Fibroblast of skin of scalp (primary cell): Measurements from ENCODE around the gene GRID1.

Experiments used
- DNase-seq: peaks from one replicate; pipeline ENCODE4 v3.0.0-alpha.2; 2013

GRID1 gene

DNA sequence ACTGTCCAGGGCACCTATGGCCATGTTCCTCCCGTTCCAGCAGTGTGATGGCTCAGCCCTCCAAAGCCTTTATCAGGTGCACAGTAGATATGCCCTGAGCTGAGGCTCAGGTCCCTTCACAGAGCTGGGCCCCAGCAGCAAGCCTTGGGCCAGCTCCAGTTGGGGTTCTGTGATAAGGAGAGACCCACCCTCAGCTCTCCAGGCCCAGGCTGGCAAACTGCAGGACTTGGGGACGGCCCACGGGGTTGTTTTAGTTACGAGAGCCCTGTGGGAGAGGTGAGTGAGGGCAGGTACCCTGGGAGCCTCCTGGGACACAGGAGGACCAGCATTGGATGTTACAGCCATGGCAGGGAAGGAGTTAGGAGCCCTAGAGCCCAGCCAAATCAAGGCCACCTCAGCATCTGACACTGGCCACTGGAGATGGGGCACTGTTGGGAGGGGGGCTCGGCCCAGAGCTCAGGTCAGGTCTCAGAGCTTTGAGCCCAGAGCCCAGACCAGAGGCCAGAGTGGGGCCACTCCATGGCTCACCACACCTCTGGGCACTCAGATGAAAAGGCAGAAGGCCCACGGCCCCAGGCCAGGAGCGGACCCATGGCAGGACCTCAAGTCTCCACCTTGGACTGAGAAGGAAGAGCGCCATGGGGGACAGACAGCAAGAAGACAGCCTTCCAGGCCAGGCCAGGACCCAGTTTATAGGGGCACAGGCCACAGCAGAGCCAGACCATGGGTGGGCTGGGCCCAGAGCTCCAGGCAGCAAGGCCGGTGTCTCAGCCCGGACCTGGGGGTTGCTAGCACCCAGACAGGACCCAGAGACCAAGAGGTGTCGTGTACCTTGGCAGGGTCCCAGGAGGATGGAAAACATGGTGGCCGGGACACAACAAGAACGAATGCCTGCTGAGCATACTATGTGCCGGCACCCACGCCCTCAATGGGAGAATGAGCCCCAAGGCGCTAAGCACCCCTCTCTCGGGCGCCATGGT is 12.8 kb downstream of the GRID1 start:
- no peak for DNase-seq

DNA sequence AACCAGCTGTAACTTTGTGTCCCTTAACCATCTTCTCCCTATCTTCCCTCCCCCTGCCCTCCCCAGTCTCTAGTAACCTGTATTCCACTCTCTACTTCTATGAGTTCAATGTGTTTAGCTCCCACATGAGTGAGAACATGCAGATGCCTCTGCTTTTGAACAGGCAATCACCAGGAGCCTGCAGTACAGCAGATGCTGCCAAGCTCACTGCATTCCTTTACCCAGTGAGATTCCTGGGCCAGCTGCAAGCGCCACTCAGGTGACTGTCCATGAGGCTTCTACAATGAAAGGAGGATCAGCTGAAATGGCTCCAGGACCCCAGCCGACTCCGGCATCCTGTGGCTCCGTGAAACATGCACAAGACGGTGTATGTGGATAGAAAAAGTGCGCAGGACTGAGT is 15.7 kb downstream of the GRID1 start:
- DNase-seq, result no peak

DNA sequence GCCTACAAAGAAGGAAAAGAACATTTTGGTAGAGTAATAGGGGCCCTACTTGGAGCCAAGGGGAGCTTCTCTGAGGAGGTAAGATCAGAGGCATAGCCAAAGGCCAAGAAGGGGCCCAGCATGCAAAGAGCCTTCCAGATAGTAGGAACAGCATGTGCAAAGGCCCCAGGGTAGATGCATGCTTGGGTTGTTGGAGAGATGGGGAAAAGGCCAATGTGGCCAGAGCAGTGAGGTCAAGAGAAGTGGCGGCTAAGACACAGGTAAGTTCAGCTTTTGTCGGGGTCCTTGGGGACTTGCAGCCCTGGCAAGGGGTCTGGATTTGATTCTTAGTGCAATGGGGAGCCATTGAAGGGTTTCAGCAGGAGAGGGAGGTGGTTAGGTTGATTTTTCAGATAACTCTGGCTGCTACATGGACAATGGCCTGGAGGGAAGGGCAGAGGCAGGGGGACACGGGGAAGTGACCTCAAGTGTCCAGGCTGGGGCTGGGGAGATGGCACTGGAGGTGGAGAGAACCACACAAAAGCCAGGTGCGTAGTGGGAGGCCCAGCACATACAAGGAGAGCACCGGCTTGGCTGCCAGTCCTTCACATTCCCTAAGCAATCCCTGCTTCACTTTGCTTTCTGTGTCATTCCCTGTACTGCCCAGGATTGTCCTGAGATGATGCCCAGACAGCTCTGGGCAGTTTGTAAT is 16.5 kb downstream of the GRID1 start:
- DNase-seq, result no peak

DNA sequence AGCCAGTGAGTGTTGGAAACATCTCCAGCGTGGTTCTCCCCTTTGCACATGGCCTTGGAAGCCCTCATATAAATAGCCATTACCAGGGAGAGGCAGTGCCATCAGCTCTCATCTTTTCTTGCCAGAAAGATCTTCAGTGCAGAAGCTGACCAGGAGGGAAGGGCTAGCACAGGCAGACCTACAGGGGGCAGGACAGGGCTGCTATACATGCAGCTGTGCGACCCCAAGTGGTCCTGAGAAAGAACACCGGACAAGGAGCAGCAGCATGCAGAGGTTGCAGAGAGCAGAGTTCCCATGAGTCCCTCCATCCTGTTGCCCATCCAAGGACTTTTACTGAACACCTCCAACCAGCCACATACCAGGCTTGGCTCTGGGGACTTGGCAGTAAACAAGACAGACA is 17.1 kb downstream of the GRID1 start:
- peak; percentile 20 for DNase-seq

DNA sequence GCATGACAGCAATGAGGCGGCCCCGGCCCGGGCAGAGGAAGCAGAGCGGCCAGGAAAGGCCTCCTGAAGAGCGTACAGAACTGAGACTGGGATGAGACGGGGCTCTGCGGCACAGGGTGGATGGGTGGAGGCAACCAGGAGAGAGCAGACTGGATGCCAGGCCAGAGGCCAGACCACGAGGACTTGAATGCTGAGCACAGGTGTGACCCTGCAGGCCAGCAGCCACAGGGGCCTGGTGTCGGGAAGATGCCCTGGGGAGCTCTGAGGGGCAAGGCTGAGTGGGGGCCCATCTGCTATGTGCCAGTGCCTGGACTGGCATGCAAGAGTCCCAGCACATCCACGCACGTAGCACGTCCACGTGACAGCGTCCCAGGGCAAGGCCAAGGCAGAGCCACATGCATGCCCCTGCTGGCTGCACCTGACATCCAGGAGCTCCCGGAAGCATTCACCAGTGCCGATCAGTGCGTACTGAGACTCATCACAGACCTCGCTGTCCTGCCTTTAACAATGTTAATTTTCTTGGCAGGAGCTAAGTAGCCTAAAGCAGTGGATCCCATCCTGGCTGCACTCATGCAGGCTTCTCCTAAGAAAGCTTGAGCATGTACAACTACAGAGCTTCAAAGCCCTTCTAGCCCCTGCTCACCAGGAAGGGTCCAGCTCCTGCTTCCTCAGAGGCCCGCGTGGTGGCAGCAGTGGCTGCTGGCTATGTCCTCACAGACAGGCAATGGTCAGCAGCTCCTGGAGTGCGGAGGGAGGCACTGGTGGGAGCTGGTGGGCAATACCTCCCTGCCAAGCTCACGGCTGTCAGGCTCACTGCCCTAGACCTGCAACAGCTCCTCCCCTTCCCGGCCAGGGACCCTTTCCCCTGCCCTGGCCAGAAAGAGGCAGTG is 18.0 kb downstream of the GRID1 start:
- DNase-seq, result no peak

DNA sequence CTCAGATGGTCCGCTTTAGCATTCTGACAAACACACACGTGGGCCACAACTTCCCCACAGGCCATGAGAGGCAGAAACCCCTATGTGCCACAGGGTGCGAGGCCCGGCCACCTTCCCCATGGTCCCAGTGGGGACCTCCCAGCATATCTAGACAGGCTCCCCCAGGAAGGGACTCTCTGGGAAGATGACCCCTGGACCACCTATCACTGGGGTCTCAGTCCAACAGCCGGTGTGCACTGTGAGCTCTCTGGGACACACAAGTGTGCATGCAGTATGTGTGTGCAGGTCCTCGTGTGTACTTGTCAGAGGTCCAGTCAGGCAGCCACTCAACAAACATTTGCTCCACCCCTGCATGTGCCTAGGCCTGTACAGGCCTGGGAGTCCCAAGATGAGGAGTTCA is 18.7 kb downstream of the GRID1 start:
- no peak for DNase-seq

DNA sequence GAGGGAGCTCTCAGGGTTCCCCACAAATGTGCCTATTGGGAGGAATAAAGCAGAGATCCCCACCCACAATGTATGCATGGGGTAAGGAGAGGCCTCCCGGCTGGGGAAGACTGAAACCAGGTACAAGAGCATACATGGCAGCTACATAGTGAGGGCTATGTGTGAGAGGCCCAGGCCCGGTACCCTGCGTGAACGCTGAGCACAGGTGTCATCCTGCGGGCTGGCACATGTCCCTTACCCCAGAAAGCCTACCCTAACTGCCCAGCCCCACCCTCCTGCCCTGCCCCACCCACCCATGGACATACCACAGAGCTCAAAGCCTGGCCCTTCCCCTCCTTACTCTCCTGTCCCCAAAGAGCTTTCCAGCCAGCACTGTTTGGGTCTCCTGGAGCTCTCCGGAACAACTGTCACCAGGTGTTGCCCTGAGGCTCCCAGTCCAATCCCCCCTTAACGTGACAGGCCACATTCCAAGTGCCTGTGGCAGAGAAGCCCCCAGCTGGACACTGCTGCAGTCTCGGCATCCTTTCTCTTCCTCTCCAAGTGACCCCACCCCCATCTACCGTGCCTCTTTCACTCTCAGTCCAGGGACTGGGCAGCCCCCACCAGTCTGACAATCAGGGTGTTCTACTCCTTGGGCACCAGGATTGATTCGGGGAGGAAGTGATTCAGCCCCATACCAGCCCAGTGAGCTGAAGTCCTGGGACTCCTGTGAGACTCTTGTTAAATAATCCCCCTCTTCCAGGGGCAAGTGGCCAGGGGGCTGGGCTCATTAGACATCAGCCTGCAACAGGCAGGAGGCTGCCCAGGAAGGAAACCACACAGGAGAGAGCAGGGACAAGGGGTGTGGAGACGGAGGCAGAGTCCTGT is 19.6 kb downstream of the GRID1 start:
- DNase-seq, result no peak

DNA sequence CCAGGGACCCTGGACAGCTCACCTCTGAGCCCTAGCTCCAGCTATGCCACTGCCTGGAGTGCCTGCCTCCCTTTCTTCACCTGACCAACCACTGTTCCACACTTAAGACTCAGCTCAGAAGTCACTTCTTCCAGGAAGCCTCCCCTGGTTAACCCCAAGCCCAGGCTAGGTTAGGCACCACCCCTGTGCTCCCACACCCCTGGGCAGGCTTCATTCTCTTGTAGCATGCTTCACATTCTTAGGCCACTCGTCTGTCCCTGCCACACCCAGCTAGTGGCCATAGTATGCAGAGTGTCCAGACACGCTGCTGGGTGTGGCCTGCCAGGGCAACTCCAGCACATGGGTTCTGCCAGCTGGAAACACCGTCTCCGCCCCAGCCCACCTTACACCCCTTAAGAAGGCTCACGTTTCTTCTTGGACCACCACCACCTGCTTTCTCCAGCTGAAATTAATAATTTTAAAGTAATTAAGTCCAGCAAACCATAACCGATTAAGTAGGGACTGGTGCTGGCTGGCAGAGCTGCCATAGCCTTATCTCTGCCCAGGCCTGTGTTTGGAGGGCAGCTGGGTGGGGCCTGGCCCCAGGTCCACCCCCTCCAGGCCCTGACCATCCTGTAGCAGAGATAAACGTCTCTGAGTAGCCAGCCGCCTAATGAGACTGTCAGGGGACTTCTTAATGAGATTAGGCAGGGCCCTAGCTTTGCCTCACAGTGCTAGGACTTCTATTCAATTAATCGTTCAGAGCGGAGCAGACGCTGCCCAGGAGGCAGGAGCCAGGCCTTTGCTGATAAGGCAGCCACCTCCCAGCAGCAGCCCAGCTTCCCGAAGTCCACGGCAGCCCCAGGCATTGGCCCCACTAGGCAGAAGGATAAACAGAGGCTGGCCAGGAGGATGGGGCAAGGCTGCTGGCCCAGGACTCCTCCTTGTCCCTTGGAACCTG is 20.5 kb downstream of the GRID1 start:
- no peak for DNase-seq

DNA sequence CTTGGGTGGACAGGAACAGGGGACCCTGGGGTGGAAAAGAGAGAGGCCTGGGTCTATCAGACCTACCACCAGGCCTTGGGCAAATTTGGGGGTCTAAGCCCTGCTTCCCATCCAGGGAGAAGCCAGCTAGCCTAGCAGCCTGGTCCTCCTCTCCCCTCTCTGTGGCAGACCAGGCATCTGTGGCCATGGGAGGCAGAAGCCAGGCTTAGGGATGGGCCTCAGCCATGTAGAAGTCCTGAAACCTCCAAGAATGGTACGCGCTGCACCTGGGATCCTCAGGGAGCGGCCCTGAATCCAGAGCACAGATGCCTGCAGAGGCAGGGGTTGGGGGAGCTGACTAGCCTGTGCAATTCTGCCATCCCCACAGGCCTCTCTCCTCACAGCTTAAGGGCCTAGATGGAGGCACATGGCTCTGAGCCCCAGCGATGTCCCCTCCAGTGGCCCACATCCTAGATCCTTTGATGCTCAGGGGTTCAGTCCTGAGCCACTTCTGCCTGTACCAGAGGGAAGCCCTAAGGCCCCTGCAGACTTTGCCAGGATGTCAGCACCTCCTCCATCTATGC is 21.2 kb downstream of the GRID1 start:
- no peak for DNase-seq

DNA sequence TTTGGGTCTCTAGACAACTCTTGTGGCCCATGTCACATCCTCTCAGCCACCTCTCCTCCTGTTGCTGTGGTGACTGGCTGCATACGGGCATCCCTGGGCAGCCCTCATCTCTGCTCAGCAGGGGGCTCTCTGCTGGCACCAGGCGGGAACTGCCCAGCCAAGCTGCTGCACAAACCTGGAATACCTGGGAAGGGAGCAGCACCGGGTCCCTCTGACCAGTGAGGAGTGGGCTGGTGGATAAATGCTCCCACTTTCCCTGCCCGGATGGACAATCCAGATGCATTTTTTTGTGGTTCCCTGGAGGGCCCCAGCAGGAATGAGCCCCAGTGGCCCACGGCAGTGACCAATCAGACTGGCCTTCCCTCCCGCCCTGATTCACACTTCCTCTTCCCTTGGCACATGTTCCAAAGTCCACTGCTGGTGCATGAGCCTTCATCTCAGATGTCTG is 21.9 kb downstream of the GRID1 start:
- no peak for DNase-seq

DNA sequence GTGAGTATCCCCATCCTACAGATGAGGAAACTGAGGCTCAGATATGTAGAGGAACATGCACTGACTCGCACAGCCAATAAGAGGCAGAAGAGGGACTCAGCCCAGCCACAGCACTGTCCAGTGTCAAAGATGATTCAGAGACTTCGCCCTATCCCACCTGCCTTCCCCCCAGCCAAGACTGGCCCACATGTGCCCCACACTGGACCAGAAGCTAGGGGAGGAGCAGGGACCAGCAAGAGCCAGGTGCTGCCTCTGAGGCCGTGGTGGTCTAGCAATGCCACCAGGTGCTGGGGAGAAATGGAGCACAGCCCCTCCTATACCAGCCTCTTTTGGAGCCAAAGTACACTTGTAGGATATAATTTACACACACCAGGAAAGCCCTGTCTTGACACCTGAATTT is 22.3 kb downstream of the GRID1 start:
- no peak for DNase-seq

DNA sequence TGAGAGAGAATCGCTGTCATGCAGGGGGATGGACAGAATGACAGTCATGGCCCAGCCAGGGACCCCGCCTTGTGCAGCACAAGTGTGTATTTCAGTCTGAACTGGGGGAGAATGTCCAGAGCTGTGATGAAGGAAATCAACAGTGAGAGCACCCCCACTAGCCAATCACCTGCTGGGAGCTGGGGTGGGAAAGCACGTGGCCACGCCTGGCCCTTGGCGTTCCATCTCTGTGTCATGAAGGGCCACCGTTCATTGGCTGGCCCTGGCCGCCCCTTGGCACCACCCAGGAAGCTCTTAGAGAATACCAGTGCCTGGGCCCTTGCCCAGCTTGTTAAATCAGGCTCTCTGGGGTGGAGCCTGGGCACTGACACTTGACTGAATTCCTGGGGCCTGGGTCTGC is 22.8 kb downstream of the GRID1 start:
- DNase-seq, result no peak

DNA sequence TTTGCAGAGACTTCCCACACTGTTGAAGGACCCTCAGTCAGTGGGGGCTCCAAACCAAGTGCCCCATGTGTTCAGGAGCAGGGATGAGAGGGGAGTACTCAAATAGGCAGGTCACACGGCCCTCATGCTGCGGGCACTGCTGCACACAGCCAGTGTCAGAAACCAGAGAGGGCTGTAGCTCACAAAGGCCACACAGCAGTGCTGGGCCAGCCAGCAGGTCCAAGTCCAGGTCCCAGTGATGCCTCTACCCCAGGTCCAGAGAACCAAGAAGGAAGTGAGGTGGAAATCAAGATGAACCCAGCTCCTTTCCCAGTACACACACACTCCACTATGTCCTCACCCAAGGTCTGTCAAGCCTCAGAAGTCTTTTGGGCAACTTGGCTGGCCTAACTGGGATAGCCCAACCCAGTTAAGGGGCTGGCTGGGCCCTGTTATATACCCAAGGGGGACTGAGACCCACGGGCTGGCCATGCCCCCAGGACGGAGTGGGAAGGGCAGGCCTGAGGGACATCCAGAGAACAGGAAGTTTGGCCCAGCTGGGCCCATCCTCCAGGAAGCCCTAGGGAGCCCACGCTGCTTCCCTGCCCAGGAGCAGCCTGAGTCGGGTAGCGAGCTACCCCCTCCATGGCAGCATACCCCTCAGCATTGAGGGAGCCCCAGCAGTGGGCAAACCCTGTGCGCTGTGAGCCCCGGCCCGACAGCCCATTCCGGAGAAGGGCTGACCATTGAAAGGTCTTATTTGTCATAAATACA is 24.3 kb downstream of the GRID1 start:
- DNase-seq, result no peak

DNA sequence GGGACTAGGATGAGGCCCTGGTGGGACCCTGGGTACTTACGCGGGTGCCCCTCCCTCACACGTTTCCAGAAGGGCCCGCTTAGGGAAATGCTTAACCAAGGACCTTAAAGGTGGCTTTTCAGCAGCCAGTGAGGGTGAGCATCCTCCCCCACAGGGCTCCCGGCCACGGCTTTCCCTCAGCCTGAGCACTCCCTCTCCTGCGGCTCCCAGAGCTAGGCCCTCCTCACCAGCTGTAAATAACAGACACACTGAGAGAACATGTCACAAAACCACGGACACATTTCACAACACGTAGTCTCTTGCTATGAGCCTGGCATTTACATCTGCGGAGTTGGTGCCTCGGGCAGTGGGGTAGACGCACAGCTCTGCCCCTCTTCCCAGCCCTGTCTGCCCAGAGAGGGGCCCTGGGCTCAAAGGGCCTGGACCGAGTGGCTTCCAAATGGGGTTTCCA is 25.2 kb downstream of the GRID1 start:
- DNase-seq, result no peak

DNA sequence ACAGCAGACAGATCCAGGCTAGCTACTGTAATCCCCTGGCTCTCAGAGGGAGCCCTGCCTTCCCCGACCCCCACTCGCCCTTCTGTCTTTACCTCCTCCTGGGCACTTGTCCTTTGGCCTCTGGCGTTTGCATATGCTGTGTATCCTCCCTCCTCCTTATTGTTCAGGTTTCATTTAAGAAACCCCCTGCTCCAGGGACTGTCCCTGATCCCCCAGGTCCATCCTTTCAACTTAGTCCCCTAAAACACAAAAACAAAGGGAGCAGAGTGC is 25.7 kb downstream of the GRID1 start:
- DNase-seq, result no peak

DNA sequence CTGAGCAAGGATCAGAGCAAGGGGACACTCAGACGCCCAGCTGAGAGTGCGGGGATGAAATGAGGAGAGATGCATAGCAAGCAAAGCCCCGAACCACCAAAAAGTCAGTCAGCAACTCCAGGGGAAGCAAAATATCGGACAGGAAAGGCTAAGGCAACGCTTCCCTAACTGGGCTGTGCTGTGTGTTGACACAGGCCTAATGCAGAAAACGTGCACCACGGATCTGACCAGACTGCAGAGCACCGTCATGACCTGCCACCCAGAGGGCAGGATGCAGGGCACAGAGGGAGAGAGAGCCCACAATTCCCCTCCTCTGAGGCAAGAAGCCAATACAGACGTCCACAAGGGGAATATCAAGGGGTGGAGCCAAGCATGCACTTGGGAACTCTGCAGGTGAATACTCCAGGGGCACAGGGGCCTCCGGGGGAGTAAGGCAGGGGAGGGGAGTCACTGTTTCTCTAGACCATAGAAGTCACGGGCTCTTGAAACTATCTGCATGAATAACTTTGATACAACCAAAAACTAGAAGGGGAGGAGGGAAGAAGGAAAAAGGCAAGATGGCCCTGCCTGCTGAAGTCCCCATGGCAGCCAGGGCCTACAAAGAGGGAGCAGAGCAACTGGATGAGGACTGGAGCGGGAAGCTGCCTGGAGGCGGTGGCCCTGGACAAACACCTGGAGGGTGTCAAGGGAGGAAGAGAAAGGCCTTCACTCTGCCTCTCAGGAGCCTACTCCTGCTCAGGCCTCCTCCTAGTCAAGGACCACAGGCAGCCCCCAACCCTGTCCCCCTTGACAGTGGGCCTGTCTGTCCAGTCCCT is 26.2 kb downstream of the GRID1 start:
- no peak for DNase-seq

DNA sequence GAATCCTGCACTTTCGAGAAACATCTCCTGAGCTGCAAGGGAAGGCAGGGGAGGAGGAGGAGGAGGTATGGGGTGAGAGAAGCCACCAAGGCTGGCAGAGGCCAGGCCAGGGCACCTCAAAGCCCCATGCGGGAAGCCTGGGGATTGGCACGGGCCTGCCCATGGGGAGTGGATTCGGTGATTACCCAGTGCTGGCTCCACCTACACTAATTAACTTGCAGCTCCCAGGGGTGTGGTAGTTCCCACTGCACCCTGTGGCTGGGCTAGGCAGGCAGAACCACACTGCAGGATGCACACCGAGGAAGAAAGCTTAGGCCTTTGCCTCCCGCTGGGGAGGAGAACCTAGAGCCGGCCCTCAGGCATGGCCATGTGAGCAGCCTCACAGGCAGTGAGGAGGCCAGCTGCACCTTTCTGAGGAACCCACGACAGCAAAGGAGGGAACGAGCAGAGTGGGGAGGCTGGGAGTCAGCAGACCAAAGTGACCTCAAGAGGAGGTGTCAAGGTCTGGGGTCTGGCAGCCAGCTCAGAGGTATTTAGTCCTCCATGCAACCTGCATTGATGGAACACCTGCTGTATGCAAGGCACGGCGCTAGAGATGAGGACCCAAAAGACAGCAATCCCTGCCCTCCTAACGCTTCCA is 27.2 kb downstream of the GRID1 start:
- no peak for DNase-seq

DNA sequence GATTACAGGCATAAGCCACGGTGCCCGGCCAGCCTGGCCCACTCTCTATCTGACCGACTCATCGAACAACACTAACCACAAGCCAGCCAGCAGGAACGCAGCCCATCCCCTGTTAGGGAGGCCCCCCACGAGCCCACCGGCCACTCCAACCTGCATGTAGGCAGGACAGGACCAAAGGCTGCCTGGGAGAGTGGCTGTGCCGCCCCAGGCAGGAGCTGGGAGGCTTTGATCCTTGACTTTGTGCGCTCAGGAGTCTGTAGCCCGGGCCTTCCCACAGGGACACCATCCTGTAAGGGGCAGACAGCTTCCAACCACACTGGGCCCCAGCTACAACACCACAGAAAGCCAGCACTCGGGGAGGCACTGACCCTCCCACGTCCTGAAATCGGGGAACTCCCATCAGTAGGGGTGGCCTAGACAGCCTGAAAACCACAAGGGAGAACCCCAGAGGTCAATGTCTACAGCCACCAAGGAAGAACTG is 29.4 kb downstream of the GRID1 start:
- DNase-seq, result no peak
